ENCODE measurements around the gene SESN3. TPM values are rescaled to one million over a fixed set of nuclear protein-coding genes. Genes with fewer than 3 reads are reported as not detected.
A peak's percentile ranks its signal among the peaks of the same experiment; 100 is the strongest.

SESN3 gene
- total and polyA plus RNA-seq, 2 experiments from 2014 or later, result 3.9 to 27.7 TPM

DNA sequence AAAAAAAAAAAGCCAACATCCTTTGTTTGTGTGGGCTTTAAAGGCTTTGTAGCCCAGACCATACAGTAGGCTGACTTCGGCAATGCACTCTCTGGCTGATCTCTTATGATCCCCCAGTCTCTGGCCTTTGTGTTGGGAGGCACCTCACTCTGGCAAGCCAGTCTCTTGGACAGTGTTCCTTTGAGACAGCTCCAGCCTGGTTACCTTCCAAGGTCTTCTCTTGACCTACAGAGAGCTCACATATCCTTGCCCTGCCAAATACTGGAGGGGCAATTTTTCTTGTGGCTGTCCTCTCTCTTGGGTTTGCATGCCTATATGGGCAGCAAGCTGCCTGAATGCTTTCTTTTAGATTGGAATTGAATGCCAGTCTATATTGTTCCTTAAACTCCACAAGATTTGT is 69.8 kb downstream of the SESN3 start:
- Histone ChIP-seq H3K4me1 (ENCODE audit: low read depth) (no peaks in the 10 kb centered on the region), H3K27ac (no peak overlapping the region), H3K4me3 (no peak overlapping the region), H3K36me3 (no peaks in the 10 kb centered on the region), H3K9me3 (ENCODE audit: low read depth) (no peaks in the 10 kb centered on the region), H3K27me3 (no peaks in the 10 kb centered on the region)
- TF ChIP-seq CTCF (IDR thresholded peaks at IDR 0.05; ENCODE audit: low read depth, low read length), result no peak
- no peak for DNase-seq (ENCODE audit: low read depth in 1 of 2, low spot score in 1 of 2)

- Histone ChIP-seq H3K4me1 (ENCODE audit: low read depth) (no peaks in the 10 kb centered on the region), H3K27me3 (no peaks in the 10 kb centered on the region), H3K36me3 (no peaks in the 10 kb centered on the region), H3K9me3 (ENCODE audit: low read depth) (no peaks in the 10 kb centered on the region), H3K4me3 (no peak overlapping the region), H3K27ac (no peak overlapping the region)
- no peak for TF ChIP-seq CTCF (IDR thresholded peaks at IDR 0.05; ENCODE audit: low read depth, low read length)
- DNase-seq (ENCODE audit: low read depth in 1 of 2, low spot score in 1 of 2), result no peak
Measured at GRCh38 chr11:95157824-95158223, 73.2 kb downstream of the SESN3 start.

DNA sequence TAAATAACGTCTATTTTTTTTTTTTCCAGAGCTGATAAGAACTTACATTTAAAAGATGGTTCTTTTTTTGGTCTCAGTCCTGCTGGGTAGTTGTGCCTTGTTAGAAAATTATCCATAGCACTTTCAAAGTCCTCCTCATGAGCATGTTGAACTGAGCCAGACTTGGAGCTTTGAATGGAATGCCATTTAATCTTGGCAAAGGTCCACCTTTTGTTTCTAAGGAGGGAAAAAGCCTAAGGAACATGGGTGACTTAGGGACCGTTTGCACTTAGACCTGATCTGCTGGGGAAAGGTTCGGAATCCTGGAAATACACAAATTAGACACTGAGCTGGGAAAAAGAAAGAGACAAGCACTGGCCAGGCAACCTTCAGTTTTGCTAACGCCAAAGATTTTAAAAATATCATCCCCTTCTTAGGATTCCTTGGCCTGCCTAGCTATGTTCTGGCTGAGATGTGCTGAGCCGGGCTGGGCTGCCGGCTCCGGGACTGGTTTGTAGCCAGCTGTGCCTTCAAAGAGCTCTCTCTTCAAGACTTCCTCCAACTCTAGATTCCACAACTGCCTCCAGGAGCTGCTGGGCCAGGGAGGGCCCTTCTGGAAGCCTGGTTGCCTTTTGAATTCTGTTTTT is 74.0 kb downstream of the SESN3 start:
- TF ChIP-seq CTCF (IDR thresholded peaks at IDR 0.05; ENCODE audit: low read depth, low read length), result no peak
- Histone ChIP-seq H3K27ac (no peak overlapping the region), H3K4me1 (ENCODE audit: low read depth) (no peaks in the 10 kb centered on the region)

DNA sequence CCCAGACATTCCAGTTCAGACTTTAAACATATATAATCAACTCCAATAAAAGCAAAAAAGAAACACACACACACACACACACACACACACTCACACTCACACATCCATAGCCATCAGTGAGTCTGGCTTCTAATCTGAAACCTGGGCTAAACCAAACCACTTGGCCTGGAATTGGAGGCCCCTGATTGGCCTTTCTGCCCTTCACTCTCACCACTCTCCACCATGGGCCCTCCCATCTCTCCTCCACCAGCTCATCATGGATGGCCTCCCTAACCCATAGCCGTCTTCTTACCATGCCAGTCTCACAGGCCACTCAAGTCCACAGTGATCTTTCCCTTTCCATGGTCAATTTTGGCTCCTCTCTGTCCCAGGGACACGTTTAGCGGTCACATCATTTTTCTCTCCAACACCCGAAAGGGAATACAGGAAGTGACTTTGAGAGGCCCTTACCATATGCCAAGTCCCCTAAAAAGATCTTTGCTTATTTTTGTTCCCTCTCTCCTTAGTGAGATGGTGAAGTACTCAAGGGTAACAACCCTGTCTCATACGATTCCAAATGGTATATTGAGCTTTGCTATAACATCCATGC is 74.8 kb downstream of the SESN3 start:
- no peak for TF ChIP-seq CTCF (IDR thresholded peaks at IDR 0.05; ENCODE audit: low read depth, low read length)
- no peak for DNase-seq (ENCODE audit: low read depth in 1 of 2, low spot score in 1 of 2)
- no peak overlapping the region for H3K4me3 ChIP-seq

More for the DNA sequence above, 74.0 kb downstream of the SESN3 start:
- Histone ChIP-seq H3K9me3 (ENCODE audit: low read depth) (no peaks in the 10 kb centered on the region), H3K27me3 (no peaks in the 10 kb centered on the region), H3K4me3 (no peak overlapping the region), H3K36me3 (no peaks in the 10 kb centered on the region)
- peak in 1 of 2 donors; percentile 39 for DNase-seq (ENCODE audit: low read depth in 1 of 2, low spot score in 1 of 2)

DNA sequence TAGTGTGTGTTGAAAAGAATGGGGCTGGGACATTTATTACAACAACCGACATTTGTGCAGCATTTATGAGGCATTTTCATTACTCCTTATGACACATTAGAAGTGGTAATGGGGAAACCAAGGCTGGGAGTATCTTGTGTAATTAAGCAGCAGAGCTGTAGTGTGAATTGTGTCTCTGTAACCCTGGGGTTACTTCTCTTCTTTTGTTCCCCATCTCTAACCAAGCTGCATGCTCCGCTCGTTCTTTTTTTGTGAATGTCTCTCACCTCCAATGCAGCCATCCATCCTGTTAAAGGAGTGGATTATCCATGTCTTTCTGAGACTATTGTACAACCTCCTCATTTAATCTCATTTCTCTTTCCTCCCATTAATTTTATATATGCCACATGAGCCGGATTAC is 75.6 kb downstream of the SESN3 start:
- H3K36me3 ChIP-seq, result no peaks in the 10 kb centered on the region
- TF ChIP-seq CTCF (IDR thresholded peaks at IDR 0.05; ENCODE audit: low read depth, low read length), result no peak
- H3K9me3 ChIP-seq (ENCODE audit: low read depth), result no peaks in the 10 kb centered on the region
- no peak overlapping the region for H3K27ac ChIP-seq
- peaks cover 8% of the 10 kb centered on the region for H3K27me3 ChIP-seq
- no peak for DNase-seq (ENCODE audit: low read depth in 1 of 2, low spot score in 1 of 2)
- H3K4me3 ChIP-seq, result no peak overlapping the region
- no peaks in the 10 kb centered on the region for H3K4me1 ChIP-seq (ENCODE audit: low read depth)

More for the DNA sequence above, 74.8 kb downstream of the SESN3 start:
- no peaks in the 10 kb centered on the region for H3K4me1 ChIP-seq (ENCODE audit: low read depth)
- H3K27ac ChIP-seq, result no peak overlapping the region
- no peaks in the 10 kb centered on the region for H3K36me3 ChIP-seq
- no peaks in the 10 kb centered on the region for H3K27me3 ChIP-seq
- H3K9me3 ChIP-seq (ENCODE audit: low read depth), result no peaks in the 10 kb centered on the region

Data from cardiac muscle cell (in vitro differentiated cells and primary cell).